Spleen (tissue), 11 donors: ENCODE data around the gene LHFPL3. TPM values are rescaled to one million over a fixed set of nuclear protein-coding genes. Genes with fewer than 3 reads are reported as not detected.

Experiments
- DNase-seq: peaks from one replicate; pipeline ENCODE4 v3.0.0-alpha.2; 2020
- H3K27ac ChIP-seq, 8 donors: fragments of 200-600 bp; sonication (generic) in 7 of 8; 1 replicate in 4 of 8; 2 replicates in 4 of 8; pipeline versions ENCODE4 v1.5.0 to v1.8.0; 2016 to 2021; ENCODE audit warnings: inconsistent platforms in 4 of 8, mild to moderate bottlenecking in 4 of 8, moderate library complexity in 1 of 8
- H3K27me3 ChIP-seq, 7 donors: fragments of 200-600 bp; sonication (generic) in 6 of 7; replicated peaks in 1 of 7; 1 replicate in 4 of 7; 2 replicates in 3 of 7; pipeline versions ENCODE4 v1.5.0 to v1.8.0; 2016 to 2021; ENCODE audit warnings: inconsistent platforms in 3 of 7, mild to moderate bottlenecking in 1 of 7
- H3K36me3 ChIP-seq, 6 donors: fragments of 200-600 bp; sonication (generic) in 5 of 6; 1 replicate in 4 of 6; 2 replicates in 2 of 6; pipeline versions ENCODE4 v1.5.0 to v1.8.0; 2016 to 2021; ENCODE audit warnings: inconsistent platforms in 2 of 6
- H3K4me1 ChIP-seq, 6 donors: fragments of 200-600 bp; sonication (generic) in 5 of 6; 1 replicate in 3 of 6; 2 replicates in 3 of 6; pipeline versions ENCODE4 v1.5.0 to v1.8.0; 2016 to 2021; ENCODE audit warnings: inconsistent platforms in 3 of 6
- H3K4me3 ChIP-seq, 8 donors: fragments of 200-600 bp; sonication (generic) in 7 of 8; 1 replicate in 4 of 8; 2 replicates in 4 of 8; pipeline versions ENCODE4 v1.5.0 to v1.8.0; 2016 to 2021; ENCODE audit warnings: inconsistent platforms in 4 of 8, mild to moderate bottlenecking in 4 of 8, moderate library complexity in 2 of 8
- H3K9me3 ChIP-seq, 8 donors: fragments of 200-600 bp; sonication (generic) in 7 of 8; 1 replicate in 4 of 8; 2 replicates in 4 of 8; pipeline versions ENCODE4 v1.5.0 to v1.8.0; 2016 to 2021; ENCODE audit warnings: inconsistent platforms in 4 of 8
- POLR2A ChIP-seq, 3 donors: fragments of 450-650 bp; IDR thresholded peaks; one replicate each; pipeline ENCODE4 v1.5.1; 2017; ENCODE audit warnings: antibody characterized with exemption in 3 of 3, mild to moderate bottlenecking in 1 of 3
- POLR2AphosphoS5 ChIP-seq, 3 donors: sonication (generic); formaldehyde crosslinking; IDR thresholded peaks; one replicate each; pipeline ENCODE4 v1.5.1; 2017; ENCODE audit warnings: antibody characterized with exemption in 3 of 3
- WGBS, 5 donors: extraction: QIAGEN DNeasy Blood & Tissue Kit in 3 of 5; methylation state at CpG; one replicate each; pipeline versions ENCODE4 v1.1.5 to v1.1.7; 2013 to 2018; 5-methylcytosine and 5-hydroxymethylcytosine counted together
- intact Hi-C: fragments of 100-400 bp; cut with DNase I; formaldehyde crosslinking; loops from one replicate; pipeline ENCODE4 v1.15.0; 2023; ENCODE audit warnings: low total_unique reads
- polyA plus RNA-seq, 3 donors: library from polyadenylated mRNA; stranded (reverse); fragments of 200-250 nt; gene quantifications; one replicate each; pipeline ENCODE4 v1.2.1, GENCODE V29; 2013
- total RNA-seq, 7 donors: library from RNA; depleted of rRNA in 3 of 7; stranded (reverse); fragments of >200 nt in 3 of 7; fragmentation: NEBNext Ultra II Directional in 4 of 7; extraction: Animal tissue kit (Norgen Biotek cat#: 25700) in 4 of 7; gene quantifications; one replicate each; pipeline versions ENCODE4 v1.1.0 to v1.2.1, GENCODE V29; 2016 to 2021
- TF ChIP-seq, protein P1 (sequence below), 11 experiments: fragments of 200-600 bp in 7 of 11; fragments of 450-650 bp in 4 of 11; sonication (generic) in 4 of 11; IDR thresholded peaks in 8 of 11; conservative IDR thresholded peaks in 3 of 11; 1 replicate in 7 of 11; 2 replicates in 4 of 11; pipeline versions ENCODE4 v1.4.0 to v1.8.0; 2016 to 2021; ENCODE audit warnings: antibody characterized with exemption in 11 of 11, inconsistent platforms in 4 of 11, mild to moderate bottlenecking in 1 of 11
- donor health status: healthy with polysubstance abuse.
- donor health status: DM: no; HTN: no; CAD: no; lungs with moderate emphysema.
- donor health status: DM: no; HTN: no; CAD: no.
- donor health status: Bipolar disorder and iron deficiency.
- donor health status: healthy.
- donor health status: DM: no; HTN: no; CAD: no.
- donor health status: DM: yes; HTN: yes; CAD: no.

LHFPL3 gene
- total and polyA plus RNA-seq, 10 donors = 0.07 to 1.0 (median 0.20) TPM; not detected in 3

DNA sequence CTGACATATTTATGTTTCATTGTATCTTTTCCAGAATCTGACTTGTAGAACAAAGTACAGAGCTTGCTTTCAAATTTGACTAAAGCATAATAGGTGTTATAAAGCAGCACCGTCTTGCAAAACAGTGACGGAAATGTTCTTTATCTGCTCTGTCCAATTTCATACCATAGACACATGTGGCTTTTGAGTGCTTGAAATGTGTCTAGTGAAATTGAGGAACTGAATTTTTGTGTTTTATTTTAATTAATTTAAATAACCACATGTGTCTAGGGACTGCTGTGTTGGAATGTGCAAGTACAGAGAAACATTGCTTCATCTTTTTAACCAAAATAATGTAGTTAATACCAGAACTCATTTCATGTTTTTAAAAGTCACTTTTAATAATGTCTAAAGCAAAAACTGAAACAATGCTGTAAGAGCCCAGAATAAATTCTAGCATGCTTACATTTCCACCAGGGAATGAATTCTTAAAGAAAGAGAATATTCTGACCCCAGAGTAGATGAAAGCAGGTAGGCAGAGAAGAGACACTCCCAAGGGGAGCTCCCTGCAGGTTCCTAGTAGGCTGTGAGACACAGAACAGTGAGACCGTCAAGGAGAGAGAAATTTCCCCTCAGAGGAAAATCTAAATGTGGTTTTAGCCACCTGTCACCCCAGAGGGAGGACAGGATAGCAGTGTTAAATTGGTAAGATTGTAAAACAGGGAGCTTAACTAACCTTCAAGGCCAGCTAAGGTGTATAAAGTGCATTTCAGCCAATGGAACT is 510.3 kb downstream of the LHFPL3 start:
- Histone ChIP-seq H3K9me3 (no peaks in the 10 kb centered on the region), H3K4me3 (no peak overlapping the region), H3K36me3 (no peaks in the 10 kb centered on the region), H3K4me1 (peaks cover 0 to 3% (median 0%) of the 10 kb centered on the region in 6 donors), H3K27ac (no peak overlapping the region), H3K27me3 (peaks cover 0 to 18% (median 0%) of the 10 kb centered on the region in 7 donors)
- no peak for DNase-seq
- 26 to 52% (median 33%) methylated on average over 3 of the region's 3 CpGs for WGBS, 5 donors
- TF ChIP-seq POLR2A (IDR thresholded peaks at IDR 0.05) = no peak
- TF ChIP-seq, protein P1, sequence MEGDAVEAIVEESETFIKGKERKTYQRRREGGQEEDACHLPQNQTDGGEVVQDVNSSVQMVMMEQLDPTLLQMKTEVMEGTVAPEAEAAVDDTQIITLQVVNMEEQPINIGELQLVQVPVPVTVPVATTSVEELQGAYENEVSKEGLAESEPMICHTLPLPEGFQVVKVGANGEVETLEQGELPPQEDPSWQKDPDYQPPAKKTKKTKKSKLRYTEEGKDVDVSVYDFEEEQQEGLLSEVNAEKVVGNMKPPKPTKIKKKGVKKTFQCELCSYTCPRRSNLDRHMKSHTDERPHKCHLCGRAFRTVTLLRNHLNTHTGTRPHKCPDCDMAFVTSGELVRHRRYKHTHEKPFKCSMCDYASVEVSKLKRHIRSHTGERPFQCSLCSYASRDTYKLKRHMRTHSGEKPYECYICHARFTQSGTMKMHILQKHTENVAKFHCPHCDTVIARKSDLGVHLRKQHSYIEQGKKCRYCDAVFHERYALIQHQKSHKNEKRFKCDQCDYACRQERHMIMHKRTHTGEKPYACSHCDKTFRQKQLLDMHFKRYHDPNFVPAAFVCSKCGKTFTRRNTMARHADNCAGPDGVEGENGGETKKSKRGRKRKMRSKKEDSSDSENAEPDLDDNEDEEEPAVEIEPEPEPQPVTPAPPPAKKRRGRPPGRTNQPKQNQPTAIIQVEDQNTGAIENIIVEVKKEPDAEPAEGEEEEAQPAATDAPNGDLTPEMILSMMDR (IDR thresholded peaks at IDR 0.05 in 8 of 11, conservative IDR thresholded peaks at IDR 0.05 in 3 of 11) = no peak
- TF ChIP-seq POLR2AphosphoS5 (IDR thresholded peaks at IDR 0.05) = no peak
- intact Hi-C loops = no loop called here

DNA sequence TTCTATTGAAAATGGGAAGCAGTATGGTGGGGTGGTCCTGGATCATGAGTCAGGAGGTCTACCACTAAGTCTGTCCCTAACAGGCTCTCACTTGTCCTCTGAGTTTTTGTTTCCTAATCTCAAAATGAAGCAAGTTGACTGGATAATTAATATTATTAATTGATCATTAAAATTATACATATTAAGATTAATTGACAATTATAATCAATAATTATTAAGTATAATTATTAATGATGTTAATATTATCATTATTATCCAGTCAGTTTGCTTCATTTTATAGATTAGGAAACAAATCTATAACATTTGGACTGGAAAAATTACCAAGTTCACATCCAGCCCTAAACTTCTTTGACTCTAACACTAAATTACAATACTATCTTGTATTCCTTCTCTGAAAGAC is 511.4 kb downstream of the LHFPL3 start:
- no peak for DNase-seq
- intact Hi-C loops = no loop called here
- H3K27ac ChIP-seq = no peak overlapping the region
- no peaks in the 10 kb centered on the region for H3K9me3 ChIP-seq
- peaks cover 0 to 3% (median 0%) of the 10 kb centered on the region in 6 donors for H3K4me1 ChIP-seq
- no peaks in the 10 kb centered on the region for H3K36me3 ChIP-seq
- H3K4me3 ChIP-seq = no peak overlapping the region
- peaks cover 0 to 21% (median 0%) of the 10 kb centered on the region in 7 donors for H3K27me3 ChIP-seq
- TF ChIP-seq POLR2AphosphoS5 (IDR thresholded peaks at IDR 0.05) = no peak
- TF ChIP-seq, protein P1 (IDR thresholded peaks at IDR 0.05 in 8 of 11, conservative IDR thresholded peaks at IDR 0.05 in 3 of 11) = no peak
- no peak for TF ChIP-seq POLR2A (IDR thresholded peaks at IDR 0.05)

DNA sequence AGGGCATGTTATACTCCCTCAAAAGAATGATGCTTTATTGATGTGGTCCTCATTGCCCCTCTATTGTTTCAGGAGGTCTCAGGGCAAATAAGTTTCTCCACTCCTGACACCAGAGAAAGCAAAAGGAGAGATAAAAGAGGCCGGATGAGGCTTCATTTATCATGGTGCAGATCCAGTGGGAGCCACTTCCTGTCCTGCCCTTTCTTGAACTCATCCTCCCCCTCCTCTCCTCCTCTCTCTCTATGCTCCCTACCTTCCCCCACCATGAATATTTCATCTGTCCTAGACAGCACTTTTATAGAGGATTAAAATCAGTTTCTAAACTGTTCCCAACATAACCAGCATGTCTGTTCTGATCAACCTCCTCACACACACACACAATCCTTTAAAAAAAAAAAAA is 513.4 kb downstream of the LHFPL3 start:
- Histone ChIP-seq H3K36me3 (no peaks in the 10 kb centered on the region), H3K4me1 (peaks cover 0 to 3% (median 0%) of the 10 kb centered on the region in 6 donors), H3K27ac (no peak overlapping the region), H3K9me3 (no peaks in the 10 kb centered on the region), H3K4me3 (no peak overlapping the region), H3K27me3 (peaks cover 0 to 31% (median 2%) of the 10 kb centered on the region in 7 donors)
- WGBS, 5 donors = 24 to 78% (median 57%) methylated on average over 1 of the region's 1 CpG
- no peak for DNase-seq
- TF ChIP-seq, protein P1 (IDR thresholded peaks at IDR 0.05 in 8 of 11, conservative IDR thresholded peaks at IDR 0.05 in 3 of 11) = no peak
- no peak for TF ChIP-seq POLR2A (IDR thresholded peaks at IDR 0.05)
- TF ChIP-seq POLR2AphosphoS5 (IDR thresholded peaks at IDR 0.05) = no peak
- intact Hi-C loops = no loop called here

DNA sequence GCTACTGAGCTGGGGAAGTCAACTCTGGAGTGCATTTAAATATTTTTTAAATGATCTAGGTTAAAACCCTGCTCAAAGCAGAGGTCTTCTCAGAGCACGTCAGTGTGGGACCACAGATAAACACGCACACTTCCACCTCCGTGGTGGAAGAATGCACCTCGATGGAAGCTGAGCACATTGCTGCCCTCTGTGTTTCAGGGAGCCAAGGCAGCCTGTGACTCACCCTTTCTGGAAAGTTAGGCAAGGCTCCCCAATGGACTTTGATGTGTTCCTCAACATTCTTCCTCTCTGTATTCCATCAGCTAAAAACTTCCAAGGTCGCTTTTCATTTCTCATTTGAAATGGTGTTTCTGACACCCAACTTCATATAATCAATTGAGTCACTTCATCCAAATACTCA is 514.8 kb downstream of the LHFPL3 start:
- peaks cover 0 to 3% (median 0%) of the 10 kb centered on the region in 6 donors for H3K4me1 ChIP-seq
- 56 to 74% (median 72%) methylated on average over 5 of the region's 5 CpGs for WGBS, 5 donors
- intact Hi-C loops = no loop called here
- no peak overlapping the region for H3K4me3 ChIP-seq
- TF ChIP-seq POLR2A (IDR thresholded peaks at IDR 0.05) (no peak), POLR2AphosphoS5 (IDR thresholded peaks at IDR 0.05) (no peak)
- TF ChIP-seq, protein P1 (IDR thresholded peaks at IDR 0.05 in 8 of 11, conservative IDR thresholded peaks at IDR 0.05 in 3 of 11) = no peak
- no peaks in the 10 kb centered on the region for H3K9me3 ChIP-seq
- H3K27me3 ChIP-seq = peaks cover 0 to 41% (median 0%) of the 10 kb centered on the region in 7 donors
- no peaks in the 10 kb centered on the region for H3K36me3 ChIP-seq
- no peak for DNase-seq
- no peak overlapping the region for H3K27ac ChIP-seq
